IMR-90 (cell line): ENCODE results near the gene SPANXN5.
"Not testable (repeated sequence)": the region's sequence is repeated elsewhere in the genome, so short reads cannot be mapped to it uniquely, and the experiment has no call there.

Experiments used
- BHLHE40 ChIP-seq: fragments of 150-350 bp; IDR thresholded peaks from 2 replicates; pipeline ENCODE4 v1.6.1; 2016; ENCODE audit warnings: mild to moderate bottlenecking, low read depth, low read length
- CTCF ChIP-seq: conservative IDR thresholded peaks from 2 replicates; pipeline ENCODE4 v1.5.1; 2012; ENCODE audit warnings: mild to moderate bottlenecking, low read depth, low read length, improper control_type of control experiment
- MXI1 ChIP-seq: IDR thresholded peaks from 2 replicates; pipeline ENCODE4 v1.6.1; 2012; ENCODE audit warnings: low read depth, mild to moderate bottlenecking, low read length, moderate library complexity, borderline replicate concordance
- POLR2A ChIP-seq: IDR thresholded peaks from 2 replicates; pipeline ENCODE4 v1.6.1; 2012; ENCODE audit warnings: mild to moderate bottlenecking, low read depth, low read length
- SMC3 ChIP-seq: fragments of 150-350 bp; IDR thresholded peaks from 2 replicates; pipeline ENCODE4 v1.6.1; 2016; ENCODE audit warnings: low read depth, mild to moderate bottlenecking, antibody characterized with exemption, low read length, moderate library complexity

DNA sequence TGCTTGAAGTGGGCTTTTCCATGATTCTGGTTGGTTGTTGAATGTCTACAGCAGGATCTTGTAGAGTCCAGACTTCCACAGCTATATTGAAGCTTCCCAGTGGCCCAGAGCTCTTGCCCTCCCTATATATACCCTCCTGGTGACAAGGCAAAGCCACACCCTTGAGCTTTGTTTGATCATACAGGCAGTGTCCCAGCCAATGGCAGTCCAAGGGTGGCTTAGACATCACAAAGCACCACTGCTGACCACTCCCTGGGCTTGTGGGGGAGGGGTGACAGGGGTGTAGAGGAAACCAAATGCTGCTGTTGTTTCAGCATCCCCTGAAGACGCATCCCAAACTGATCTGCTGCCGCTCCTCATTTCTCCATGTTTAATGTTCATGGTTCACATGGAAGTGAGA lies at the start of gene SPANXN5:
- not testable (repeated sequence) for TF ChIP-seq CTCF, MXI1, BHLHE40, POLR2A, SMC3
